ENCODE measurements around the gene ZNF410.
"Not testable (repeated sequence)": the region's sequence is repeated elsewhere in the genome, so short reads cannot be mapped to it uniquely, and the experiment has no call there.

ZNF410 gene

GRCh38 chr14:73884438-73885190, 2.0 kb upstream of the ZNF410 start:
- no peak for DNase-seq (ENCODE audit: low read depth)

- DNase-seq (ENCODE audit: low read depth): no peak
These were observed 608 bp downstream of the ZNF410 start for GRCh38 chr14:73887318-73887616.

- DNase-seq (ENCODE audit: low read depth): no peak
These were observed 1.2 kb downstream of the ZNF410 start for GRCh38 chr14:73887694-73888459.

GRCh38 chr14:73888460-73888725, 1.7 kb downstream of the ZNF410 start:
- DNase-seq (ENCODE audit: low read depth): no peak

GRCh38 chr14:73888971-73889370, 2.3 kb downstream of the ZNF410 start:
- no peak for DNase-seq (ENCODE audit: low read depth)

- no peak for DNase-seq (ENCODE audit: low read depth)
These were observed 2.7 kb downstream of the ZNF410 start for GRCh38 chr14:73889376-73889775.

- DNase-seq (ENCODE audit: low read depth): not testable (repeated sequence)
These were observed 7.6 kb downstream of the ZNF410 start for GRCh38 chr14:73894180-73894687.

GRCh38 chr14:73895939-73896338, 9.3 kb downstream of the ZNF410 start:
- no peak for DNase-seq (ENCODE audit: low read depth)

GRCh38 chr14:73896521-73896920, 9.9 kb downstream of the ZNF410 start:
- DNase-seq (ENCODE audit: low read depth): no peak

- no peak for DNase-seq (ENCODE audit: low read depth)
These were observed 16.4 kb downstream of the ZNF410 start for GRCh38 chr14:73903028-73903427.

- no peak for DNase-seq (ENCODE audit: low read depth)
These were observed 23.0 kb downstream of the ZNF410 start for GRCh38 chr14:73909681-73910080.

- DNase-seq (ENCODE audit: low read depth): no peak
These were observed 26.6 kb downstream of the ZNF410 start for GRCh38 chr14:73913256-73913655.

GRCh38 chr14:73916324-73916723, 29.7 kb downstream of the ZNF410 start:
- DNase-seq (ENCODE audit: low read depth): no peak

GRCh38 chr14:73919457-73919856, 32.8 kb downstream of the ZNF410 start:
- not testable (repeated sequence) for DNase-seq (ENCODE audit: low read depth)

GRCh38 chr14:73924337-73924736, 37.7 kb downstream of the ZNF410 start:
- DNase-seq (ENCODE audit: low read depth): no peak

GRCh38 chr14:73935666-73936065, 49.0 kb downstream of the ZNF410 start:
- DNase-seq (ENCODE audit: low read depth): no peak

- DNase-seq (ENCODE audit: low read depth): no peak
These were observed 49.9 kb downstream of the ZNF410 start for GRCh38 chr14:73936548-73936947.

GRCh38 chr14:73937012-73937411, 50.4 kb downstream of the ZNF410 start:
- DNase-seq (ENCODE audit: low read depth): no peak

- no peak for DNase-seq (ENCODE audit: low read depth)
These were observed 55.5 kb downstream of the ZNF410 start for GRCh38 chr14:73942180-73942579.

- DNase-seq (ENCODE audit: low read depth): no peak
These were observed 56.4 kb downstream of the ZNF410 start for GRCh38 chr14:73943083-73943482.

GRCh38 chr14:73944432-73945158, 57.9 kb downstream of the ZNF410 start:
- DNase-seq (ENCODE audit: low read depth): no peak

GRCh38 chr14:73945159-73945670, 58.6 kb downstream of the ZNF410 start:
- no peak for DNase-seq (ENCODE audit: low read depth)
